ENCODE data around the gene IL15. TPM values are rescaled to one million over a fixed set of nuclear protein-coding genes. Genes with fewer than 3 reads are reported as not detected.

IL15 gene
- total RNA-seq, 2 donors from 2014 or later, result 0.66 to 2.1 TPM

- ATAC-seq, result no peak
- DNase-seq, result no peak
- Histone ChIP-seq H3K27ac (no peak overlapping the region), H3K9me3 (no peaks in the 10 kb centered on the region), H3K27me3 (no peaks in the 10 kb centered on the region), H3K36me3 (replicated peaks in 1 of 2; ENCODE audit: insufficient read depth in 1 of 2, low read depth in 2 of 2) (no peaks in the 10 kb centered on the region), H3K4me1 (no peaks in the 10 kb centered on the region), H3K4me3 (no peak overlapping the region)
- TF ChIP-seq, protein P1, sequence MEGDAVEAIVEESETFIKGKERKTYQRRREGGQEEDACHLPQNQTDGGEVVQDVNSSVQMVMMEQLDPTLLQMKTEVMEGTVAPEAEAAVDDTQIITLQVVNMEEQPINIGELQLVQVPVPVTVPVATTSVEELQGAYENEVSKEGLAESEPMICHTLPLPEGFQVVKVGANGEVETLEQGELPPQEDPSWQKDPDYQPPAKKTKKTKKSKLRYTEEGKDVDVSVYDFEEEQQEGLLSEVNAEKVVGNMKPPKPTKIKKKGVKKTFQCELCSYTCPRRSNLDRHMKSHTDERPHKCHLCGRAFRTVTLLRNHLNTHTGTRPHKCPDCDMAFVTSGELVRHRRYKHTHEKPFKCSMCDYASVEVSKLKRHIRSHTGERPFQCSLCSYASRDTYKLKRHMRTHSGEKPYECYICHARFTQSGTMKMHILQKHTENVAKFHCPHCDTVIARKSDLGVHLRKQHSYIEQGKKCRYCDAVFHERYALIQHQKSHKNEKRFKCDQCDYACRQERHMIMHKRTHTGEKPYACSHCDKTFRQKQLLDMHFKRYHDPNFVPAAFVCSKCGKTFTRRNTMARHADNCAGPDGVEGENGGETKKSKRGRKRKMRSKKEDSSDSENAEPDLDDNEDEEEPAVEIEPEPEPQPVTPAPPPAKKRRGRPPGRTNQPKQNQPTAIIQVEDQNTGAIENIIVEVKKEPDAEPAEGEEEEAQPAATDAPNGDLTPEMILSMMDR (IDR thresholded peaks at IDR 0.05), result no peak
- TF ChIP-seq POLR2A (IDR thresholded peaks at IDR 0.05), result no peak
- WGBS, 2 donors, result 53 to 69% methylated on average over 2 of the region's 2 CpGs
- intact Hi-C loops (cut with DNase I), result no loop called here
Observed at GRCh38 chr4:141757287-141757686, 120.9 kb downstream of the IL15 start.

DNA sequence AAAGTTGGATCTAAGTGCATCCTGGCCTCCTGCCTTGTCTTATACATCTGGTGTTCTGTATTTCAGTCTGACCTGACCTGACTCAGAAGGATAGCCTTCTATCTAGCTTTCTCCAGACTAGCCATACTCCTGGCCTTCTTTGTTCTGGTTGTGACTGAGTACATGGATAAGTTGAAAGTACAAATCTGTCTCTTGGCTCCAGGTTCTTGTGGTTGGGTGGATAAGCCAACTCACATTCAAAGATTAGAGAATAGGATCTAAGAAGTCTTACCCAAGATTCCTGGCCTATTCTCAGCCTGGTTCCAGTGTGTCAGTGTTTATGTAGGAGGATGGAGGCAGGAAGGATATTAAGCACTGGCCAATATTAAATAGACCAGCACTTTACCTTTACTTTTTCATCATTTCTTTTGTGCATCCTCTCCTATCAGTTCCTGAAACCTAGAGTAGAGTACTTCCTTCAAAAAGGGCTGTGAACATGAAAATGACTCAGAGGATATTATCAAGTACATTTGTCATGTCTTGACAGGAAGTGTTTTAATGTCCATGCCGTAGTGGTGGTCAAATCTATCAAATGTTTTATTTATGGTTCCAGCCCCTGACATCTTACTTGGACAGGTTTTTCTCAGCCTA lies 123.5 kb downstream of the IL15 start:
- TF ChIP-seq, protein P1 (IDR thresholded peaks at IDR 0.05), result no peak
- no peak for TF ChIP-seq POLR2A (IDR thresholded peaks at IDR 0.05)
- H3K4me1 ChIP-seq, result no peaks in the 10 kb centered on the region
- no peaks in the 10 kb centered on the region for H3K36me3 ChIP-seq (replicated peaks in 1 of 2; ENCODE audit: insufficient read depth in 1 of 2, low read depth in 2 of 2)
- H3K27me3 ChIP-seq, result no peaks in the 10 kb centered on the region
- DNase-seq, result no peak
- 12 to 28% methylated on average over 1 of the region's 1 CpG for WGBS, 2 donors
- no peak for ATAC-seq
- intact Hi-C loops (cut with DNase I), result no loop called here
- no peaks in the 10 kb centered on the region for H3K9me3 ChIP-seq
- H3K27ac ChIP-seq, result no peak overlapping the region
- H3K4me3 ChIP-seq, result no peak overlapping the region

GRCh38 chr4:141761926-141762325 lies 125.5 kb downstream of the IL15 start:
- H3K27ac ChIP-seq, result no peak overlapping the region
- TF ChIP-seq, protein P1 (IDR thresholded peaks at IDR 0.05), result no peak
- no peak for TF ChIP-seq POLR2A (IDR thresholded peaks at IDR 0.05)
- no peaks in the 10 kb centered on the region for H3K9me3 ChIP-seq
- intact Hi-C loops (cut with DNase I), result no loop called here
- H3K4me3 ChIP-seq, result no peak overlapping the region
- no peaks in the 10 kb centered on the region for H3K36me3 ChIP-seq (replicated peaks in 1 of 2; ENCODE audit: insufficient read depth in 1 of 2, low read depth in 2 of 2)
- no peak for ATAC-seq
- H3K27me3 ChIP-seq, result no peaks in the 10 kb centered on the region
- WGBS, 2 donors, result 63 to 72% methylated on average over 2 of the region's 2 CpGs
- no peaks in the 10 kb centered on the region for H3K4me1 ChIP-seq
- no peak for DNase-seq

DNA sequence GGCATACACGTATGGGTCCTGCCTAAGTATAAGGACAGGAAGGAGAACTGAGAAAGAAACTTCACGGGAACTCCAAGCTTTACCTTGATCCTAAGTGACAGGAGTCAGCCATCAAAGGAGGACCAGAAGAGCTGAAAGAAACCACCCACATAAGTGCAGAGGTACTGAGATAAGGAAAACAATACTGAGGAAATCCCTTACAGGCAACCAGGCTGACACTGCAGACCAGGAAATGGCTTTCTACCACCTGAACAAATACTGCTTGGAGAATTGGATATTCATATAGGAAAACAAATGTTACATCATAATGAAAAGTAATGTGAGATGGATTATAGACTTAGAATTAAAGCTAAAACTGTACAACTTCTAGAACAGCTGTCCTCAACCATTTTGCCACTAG lies 127.0 kb downstream of the IL15 start:
- Histone ChIP-seq H3K9me3 (no peaks in the 10 kb centered on the region), H3K27ac (no peak overlapping the region), H3K36me3 (replicated peaks in 1 of 2; ENCODE audit: insufficient read depth in 1 of 2, low read depth in 2 of 2) (no peaks in the 10 kb centered on the region), H3K4me3 (no peak overlapping the region), H3K4me1 (no peaks in the 10 kb centered on the region), H3K27me3 (no peaks in the 10 kb centered on the region)
- no peak for TF ChIP-seq POLR2A (IDR thresholded peaks at IDR 0.05)
- TF ChIP-seq, protein P1 (IDR thresholded peaks at IDR 0.05), result no peak
- no peak for DNase-seq
- intact Hi-C loops (cut with DNase I), result no loop called here
- no peak for ATAC-seq
- WGBS, 2 donors, result 64 to 68% methylated on average over 2 of the region's 2 CpGs

GRCh38 chr4:141768954-141769353 lies 132.6 kb downstream of the IL15 start:
- TF ChIP-seq, protein P1 (IDR thresholded peaks at IDR 0.05), result no peak
- TF ChIP-seq POLR2A (IDR thresholded peaks at IDR 0.05), result no peak
- Histone ChIP-seq H3K9me3 (no peaks in the 10 kb centered on the region), H3K36me3 (replicated peaks in 1 of 2; ENCODE audit: insufficient read depth in 1 of 2, low read depth in 2 of 2) (no peaks in the 10 kb centered on the region), H3K27ac (no peak overlapping the region), H3K4me1 (no peaks in the 10 kb centered on the region), H3K27me3 (no peaks in the 10 kb centered on the region), H3K4me3 (no peak overlapping the region)
- DNase-seq (no peak), ATAC-seq (no peak)
- WGBS, 2 donors, result 36 to 54% methylated on average over 4 of the region's 4 CpGs
- intact Hi-C loops (cut with DNase I), result no loop called here
